Measurements from ENCODE around the gene GSTO1.

DNA sequence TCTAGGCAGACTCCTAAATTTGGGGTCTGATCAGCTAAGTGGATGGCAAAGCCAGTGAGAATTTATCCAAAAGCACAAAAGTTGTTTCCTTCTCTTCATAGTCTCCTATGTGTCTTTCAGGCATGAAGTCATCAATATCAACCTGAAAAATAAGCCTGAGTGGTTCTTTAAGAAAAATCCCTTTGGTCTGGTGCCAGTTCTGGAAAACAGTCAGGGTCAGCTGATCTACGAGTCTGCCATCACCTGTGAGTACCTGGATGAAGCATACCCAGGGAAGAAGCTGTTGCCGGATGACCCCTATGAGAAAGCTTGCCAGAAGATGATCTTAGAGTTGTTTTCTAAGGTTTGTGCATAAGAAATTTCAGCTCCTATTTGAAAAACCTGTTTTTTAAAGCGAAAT is 4.8 kb downstream of the GSTO1 start:
- TF ChIP-seq, protein P1, sequence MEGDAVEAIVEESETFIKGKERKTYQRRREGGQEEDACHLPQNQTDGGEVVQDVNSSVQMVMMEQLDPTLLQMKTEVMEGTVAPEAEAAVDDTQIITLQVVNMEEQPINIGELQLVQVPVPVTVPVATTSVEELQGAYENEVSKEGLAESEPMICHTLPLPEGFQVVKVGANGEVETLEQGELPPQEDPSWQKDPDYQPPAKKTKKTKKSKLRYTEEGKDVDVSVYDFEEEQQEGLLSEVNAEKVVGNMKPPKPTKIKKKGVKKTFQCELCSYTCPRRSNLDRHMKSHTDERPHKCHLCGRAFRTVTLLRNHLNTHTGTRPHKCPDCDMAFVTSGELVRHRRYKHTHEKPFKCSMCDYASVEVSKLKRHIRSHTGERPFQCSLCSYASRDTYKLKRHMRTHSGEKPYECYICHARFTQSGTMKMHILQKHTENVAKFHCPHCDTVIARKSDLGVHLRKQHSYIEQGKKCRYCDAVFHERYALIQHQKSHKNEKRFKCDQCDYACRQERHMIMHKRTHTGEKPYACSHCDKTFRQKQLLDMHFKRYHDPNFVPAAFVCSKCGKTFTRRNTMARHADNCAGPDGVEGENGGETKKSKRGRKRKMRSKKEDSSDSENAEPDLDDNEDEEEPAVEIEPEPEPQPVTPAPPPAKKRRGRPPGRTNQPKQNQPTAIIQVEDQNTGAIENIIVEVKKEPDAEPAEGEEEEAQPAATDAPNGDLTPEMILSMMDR (IDR thresholded peaks at IDR 0.05) = no peak
- no peak for TF ChIP-seq POLR2A (IDR thresholded peaks at IDR 0.05)

All from heart left ventricle (tissue), 13 donors.